Sigmoid colon (tissue), 4 donors: ENCODE results near the gene MELTF.

ENCODE experiments used
- POLR2A ChIP-seq, 2 donors: fragments of 450-650 bp; IDR thresholded peaks; one replicate each; pipeline ENCODE4 v1.6.1; 2016; ENCODE audit warnings: antibody characterized with exemption in 2 of 2, mild to moderate bottlenecking in 2 of 2, moderate library complexity in 2 of 2
- POLR2AphosphoS5 ChIP-seq, 4 donors: sonication (generic); formaldehyde crosslinking; IDR thresholded peaks; one replicate each; pipeline ENCODE4 v1.6.1; 2017; ENCODE audit warnings: antibody characterized with exemption in 4 of 4
- TF ChIP-seq, protein P1 (sequence below), 4 experiments: fragments of 450-650 bp in 3 of 4; fragments of 200-600 bp in 1 of 4; IDR thresholded peaks; one replicate each; pipeline ENCODE4 v1.5.1; 2016 to 2019; ENCODE audit warnings: antibody characterized with exemption in 4 of 4, mild to moderate bottlenecking in 3 of 4, moderate library complexity in 2 of 4

DNA sequence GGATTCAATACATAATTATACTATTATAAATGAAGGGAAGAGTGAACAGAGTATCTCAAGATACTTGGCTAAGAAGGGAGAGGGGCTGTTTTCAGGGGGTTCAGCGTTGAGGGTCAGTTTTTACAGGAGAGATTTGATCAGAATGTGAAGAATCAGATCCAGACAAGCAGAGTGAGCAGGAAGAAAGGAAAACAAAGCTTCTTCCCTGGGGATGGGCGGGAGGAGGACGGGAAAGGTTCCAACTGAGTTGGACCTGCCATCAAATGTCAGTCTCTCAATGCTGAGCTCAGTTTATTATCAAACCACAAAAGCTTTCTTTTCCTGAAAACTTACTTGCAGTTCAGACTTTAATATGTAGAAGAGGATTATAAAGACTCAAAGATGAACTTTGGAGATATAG lies 6.0 kb upstream of the MELTF start:
- TF ChIP-seq, protein P1, sequence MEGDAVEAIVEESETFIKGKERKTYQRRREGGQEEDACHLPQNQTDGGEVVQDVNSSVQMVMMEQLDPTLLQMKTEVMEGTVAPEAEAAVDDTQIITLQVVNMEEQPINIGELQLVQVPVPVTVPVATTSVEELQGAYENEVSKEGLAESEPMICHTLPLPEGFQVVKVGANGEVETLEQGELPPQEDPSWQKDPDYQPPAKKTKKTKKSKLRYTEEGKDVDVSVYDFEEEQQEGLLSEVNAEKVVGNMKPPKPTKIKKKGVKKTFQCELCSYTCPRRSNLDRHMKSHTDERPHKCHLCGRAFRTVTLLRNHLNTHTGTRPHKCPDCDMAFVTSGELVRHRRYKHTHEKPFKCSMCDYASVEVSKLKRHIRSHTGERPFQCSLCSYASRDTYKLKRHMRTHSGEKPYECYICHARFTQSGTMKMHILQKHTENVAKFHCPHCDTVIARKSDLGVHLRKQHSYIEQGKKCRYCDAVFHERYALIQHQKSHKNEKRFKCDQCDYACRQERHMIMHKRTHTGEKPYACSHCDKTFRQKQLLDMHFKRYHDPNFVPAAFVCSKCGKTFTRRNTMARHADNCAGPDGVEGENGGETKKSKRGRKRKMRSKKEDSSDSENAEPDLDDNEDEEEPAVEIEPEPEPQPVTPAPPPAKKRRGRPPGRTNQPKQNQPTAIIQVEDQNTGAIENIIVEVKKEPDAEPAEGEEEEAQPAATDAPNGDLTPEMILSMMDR (IDR thresholded peaks at IDR 0.05) = no peak
- TF ChIP-seq POLR2A (IDR thresholded peaks at IDR 0.05) (no peak), POLR2AphosphoS5 (IDR thresholded peaks at IDR 0.05) (no peak)
